HG03025 (cell line): ENCODE data around the gene NCBP2L.

ENCODE experiments used
- ATAC-seq: cut with Tn5 transposase; IDR thresholded peaks from one replicate; pipeline ENCODE4 v1.9.1; 2021; ENCODE audit warnings: mild to moderate bottlenecking, moderate library complexity; ENCODE audit not compliant: unreplicated experiment, low FRiP score

NCBP2L gene

GRCh38 chrX:107752043-107752442, 25.5 kb upstream of the NCBP2L start:
- no peak for ATAC-seq

- no peak for ATAC-seq
These were observed 24.8 kb upstream of the NCBP2L start for GRCh38 chrX:107752714-107753113.

- no peak for ATAC-seq
These were observed 24.3 kb upstream of the NCBP2L start for GRCh38 chrX:107753187-107753586.

- no peak for ATAC-seq
These were observed 21.8 kb upstream of the NCBP2L start for GRCh38 chrX:107755721-107756120.

GRCh38 chrX:107758231-107758766, 19.2 kb upstream of the NCBP2L start:
- no peak for ATAC-seq

- no peak for ATAC-seq
These were observed 17.0 kb upstream of the NCBP2L start for GRCh38 chrX:107760304-107761077.

- no peak for ATAC-seq
These were observed 13.9 kb upstream of the NCBP2L start for GRCh38 chrX:107763647-107764046.

- ATAC-seq: no peak
These were observed 12.5 kb upstream of the NCBP2L start for GRCh38 chrX:107764845-107765608.

- no peak for ATAC-seq
These were observed 10.9 kb upstream of the NCBP2L start for GRCh38 chrX:107766470-107767150.

- no peak for ATAC-seq
These were observed 9.5 kb upstream of the NCBP2L start for GRCh38 chrX:107768051-107768450.

GRCh38 chrX:107769581-107770317, 7.8 kb upstream of the NCBP2L start:
- no peak for ATAC-seq

- ATAC-seq: no peak
These were observed 4.3 kb upstream of the NCBP2L start for GRCh38 chrX:107773206-107773605.

GRCh38 chrX:107773906-107774435, 3.6 kb upstream of the NCBP2L start:
- no peak for ATAC-seq

GRCh38 chrX:107775000-107775733, 2.4 kb upstream of the NCBP2L start:
- ATAC-seq: peak; percentile 14

- peak; percentile 60 for ATAC-seq
These were observed 1.6 kb upstream of the NCBP2L start, which contains the start of gene TSC22D3 for GRCh38 chrX:107775734-107776511. Gene TSC22D3, minus strand, starts transcription at chrX:107775787. Its CDS starts 368 bp downstream, at chrX:107775419.

GRCh38 chrX:107776649-107777535, 641 bp upstream of the NCBP2L start:
- ATAC-seq: peak; percentile 84

GRCh38 chrX:107780525-107780924, 3.0 kb downstream of the NCBP2L start:
- no peak for ATAC-seq

- ATAC-seq: no peak
These were observed 10.3 kb downstream of the NCBP2L start for GRCh38 chrX:107787827-107788226.
